Hepatocyte (in vitro differentiated cells): ENCODE measurements around the gene SIPA1L2.

ENCODE experiments used
- CTCF ChIP-seq: fragments of 200-600 bp; sonication (generic); IDR thresholded peaks from 2 replicates; pipeline ENCODE4 v1.5.1; 2016; ENCODE audit warnings: antibody characterized with exemption, mild to moderate bottlenecking; ENCODE audit not compliant: poor library complexity
- EZH2 ChIP-seq: fragments of 200-600 bp; sonication (generic); IDR thresholded peaks from 2 replicates; pipeline ENCODE4 v1.6.1; 2016; ENCODE audit warnings: antibody characterized with exemption, mild to moderate bottlenecking, borderline replicate concordance

- TF ChIP-seq CTCF = no peak
- TF ChIP-seq EZH2 = no peak
Observed at GRCh38 chr1:232626452-232626851, 3.5 kb downstream of the SIPA1L2 start.
